Left ventricle myocardium inferior (tissue), 1 donor: ENCODE results near the gene OR1M1. TPM values are rescaled to one million over a fixed set of nuclear protein-coding genes. Genes with fewer than 3 reads are reported as not detected.

ENCODE experiments used
- DNase-seq: peaks from one replicate; pipeline ENCODE4 v3.0.0-alpha.2; 2020
- H3K27ac ChIP-seq: fragments of 200-600 bp; replicated peaks from 2 replicates; pipeline ENCODE4 v1.8.0; 2021
- H3K27me3 ChIP-seq: fragments of 200-600 bp; 2 replicates; pipeline ENCODE4 v1.8.0; 2021; ENCODE audit warnings: low read depth
- H3K36me3 ChIP-seq: fragments of 200-600 bp; 2 replicates; pipeline ENCODE4 v1.8.0; 2021
- H3K4me1 ChIP-seq: fragments of 200-600 bp; 2 replicates; pipeline ENCODE4 v1.8.0; 2021
- H3K4me3 ChIP-seq: fragments of 200-600 bp; 2 replicates; pipeline ENCODE4 v1.8.0; 2021; ENCODE audit warnings: mild to moderate bottlenecking, moderate library complexity
- H3K9me3 ChIP-seq: fragments of 200-600 bp; replicated peaks from 2 replicates; pipeline ENCODE4 v1.8.0; 2021
- intact Hi-C: fragments of 100-400 bp; cut with micrococcal nuclease; formaldehyde crosslinking; loops from one replicate; pipeline ENCODE4 v1.11.0; 2022
- total RNA-seq: library from RNA; stranded (reverse); fragmentation: NEBNext Ultra II Directional; extraction: Animal tissue kit (Norgen Biotek cat#: 25700); gene quantifications from one replicate; pipeline ENCODE4 v1.2.1, GENCODE V29; 2021
- TF ChIP-seq, protein P1 (sequence below): fragments of 200-600 bp; IDR thresholded peaks from 2 replicates; pipeline ENCODE4 v1.8.0; 2021; ENCODE audit warnings: antibody characterized with exemption, mild to moderate bottlenecking, borderline replicate concordance
- donor health status: DM: no; HTN: yes; CAD: no; lungs with severe emphysema.

The OR1M1 gene
- total RNA-seq, 1 donor from 2014 or later = not detected

DNA sequence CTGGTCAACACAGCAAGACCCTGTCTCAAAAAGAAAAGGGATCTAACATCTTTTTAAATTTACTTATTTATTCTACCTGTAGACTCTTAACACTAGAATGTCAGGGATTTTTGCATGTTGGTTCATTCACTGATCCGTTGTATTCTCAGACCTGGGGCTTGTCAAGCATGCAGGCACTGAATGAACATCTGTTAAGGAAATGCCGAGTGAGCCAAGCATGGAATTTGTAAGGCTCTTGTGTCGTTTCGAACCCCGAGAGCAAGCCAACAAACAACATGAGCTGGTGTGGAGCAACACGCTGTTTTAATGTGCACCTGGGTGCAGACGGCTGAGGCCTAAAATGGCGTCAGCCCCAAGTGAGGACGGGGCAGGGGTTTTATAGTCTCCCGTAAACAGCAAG, 10.0 kb upstream of the OR1M1 start:
- intact Hi-C loops = loop anchor here (5.0 kb wide), 1 partner anchor 420 kb away; no protein-coding TSS in a partner anchor
- no peak overlapping the region for H3K27ac ChIP-seq
- TF ChIP-seq, protein P1, sequence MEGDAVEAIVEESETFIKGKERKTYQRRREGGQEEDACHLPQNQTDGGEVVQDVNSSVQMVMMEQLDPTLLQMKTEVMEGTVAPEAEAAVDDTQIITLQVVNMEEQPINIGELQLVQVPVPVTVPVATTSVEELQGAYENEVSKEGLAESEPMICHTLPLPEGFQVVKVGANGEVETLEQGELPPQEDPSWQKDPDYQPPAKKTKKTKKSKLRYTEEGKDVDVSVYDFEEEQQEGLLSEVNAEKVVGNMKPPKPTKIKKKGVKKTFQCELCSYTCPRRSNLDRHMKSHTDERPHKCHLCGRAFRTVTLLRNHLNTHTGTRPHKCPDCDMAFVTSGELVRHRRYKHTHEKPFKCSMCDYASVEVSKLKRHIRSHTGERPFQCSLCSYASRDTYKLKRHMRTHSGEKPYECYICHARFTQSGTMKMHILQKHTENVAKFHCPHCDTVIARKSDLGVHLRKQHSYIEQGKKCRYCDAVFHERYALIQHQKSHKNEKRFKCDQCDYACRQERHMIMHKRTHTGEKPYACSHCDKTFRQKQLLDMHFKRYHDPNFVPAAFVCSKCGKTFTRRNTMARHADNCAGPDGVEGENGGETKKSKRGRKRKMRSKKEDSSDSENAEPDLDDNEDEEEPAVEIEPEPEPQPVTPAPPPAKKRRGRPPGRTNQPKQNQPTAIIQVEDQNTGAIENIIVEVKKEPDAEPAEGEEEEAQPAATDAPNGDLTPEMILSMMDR = no peak

DNA sequence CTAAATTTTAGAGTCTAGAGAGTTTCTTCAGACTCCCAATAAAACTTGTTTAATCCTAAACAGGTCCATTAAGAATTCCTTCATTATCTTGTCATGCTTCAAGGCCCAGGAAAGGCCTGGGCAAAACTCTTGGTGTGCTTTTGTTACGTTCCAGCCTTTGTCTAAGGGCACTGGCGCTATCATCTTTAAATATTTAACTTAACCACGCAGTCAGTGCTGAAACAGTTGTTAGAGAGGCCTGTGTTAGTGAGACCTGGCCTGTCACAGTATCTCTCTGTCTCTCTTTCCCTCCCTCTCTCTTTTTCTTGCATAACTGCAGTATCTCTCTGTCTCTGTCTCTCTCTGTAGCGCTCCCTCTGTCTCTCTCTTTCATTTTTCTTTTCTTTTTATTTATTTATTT, 8.2 kb upstream of the OR1M1 start:
- no peak overlapping the region for H3K27ac ChIP-seq
- H3K4me1 ChIP-seq = peaks cover 10% of the 10 kb centered on the region
- TF ChIP-seq, protein P1 = no peak
- intact Hi-C loops = loop anchor here (5.0 kb wide), 1 partner anchor 421 kb away; no protein-coding TSS in a partner anchor
- H3K4me3 ChIP-seq = no peak overlapping the region
- DNase-seq = no peak
- no peaks in the 10 kb centered on the region for H3K9me3 ChIP-seq
- H3K36me3 ChIP-seq = no peaks in the 10 kb centered on the region
- peaks cover 17% of the 10 kb centered on the region for H3K27me3 ChIP-seq

More for the DNA sequence above, 10.0 kb upstream of the OR1M1 start:
- Histone ChIP-seq H3K9me3 (no peaks in the 10 kb centered on the region), H3K4me3 (no peak overlapping the region), H3K4me1 (peaks cover 10% of the 10 kb centered on the region), H3K27me3 (peaks cover 7% of the 10 kb centered on the region), H3K36me3 (no peaks in the 10 kb centered on the region)
- no peak for DNase-seq

DNA sequence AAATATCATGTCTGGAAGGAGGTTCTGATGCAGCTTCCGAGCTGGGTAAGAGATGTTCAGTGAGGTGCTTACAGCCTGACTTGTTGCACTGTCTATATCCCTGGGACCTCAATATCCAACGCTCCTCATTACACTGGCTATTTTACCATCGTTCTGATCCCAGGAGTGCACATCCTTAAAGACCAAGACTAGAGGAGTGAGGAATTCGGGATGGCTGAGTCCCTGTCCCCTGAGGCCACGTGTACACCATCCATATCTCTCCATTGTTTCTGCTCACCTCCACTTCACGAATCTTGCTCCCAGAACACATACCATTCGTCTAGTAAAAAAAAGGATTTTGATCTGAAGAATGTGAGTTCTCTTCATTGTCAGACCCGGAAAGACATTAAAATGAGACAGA, 20.5 kb downstream of the OR1M1 start, which contains the start of gene OR7G2:
Gene OR7G2, minus strand, starts transcription at position 101 of the 400 bp plus-strand sequence. CDS start 4,232 bp downstream, outside the sequence.
- Histone ChIP-seq H3K36me3 (no peaks in the 10 kb centered on the region), H3K4me1 (no peaks in the 10 kb centered on the region), H3K4me3 (no peak within 1 kb of the TSS), H3K27ac (no peak within 1 kb of the TSS), H3K9me3 (no peaks in the 10 kb centered on the region), H3K27me3 (peaks cover 97% of the 10 kb centered on the region)
- TF ChIP-seq, protein P1 = no peak
- intact Hi-C loops = no loop called here
- DNase-seq = no peak

DNA sequence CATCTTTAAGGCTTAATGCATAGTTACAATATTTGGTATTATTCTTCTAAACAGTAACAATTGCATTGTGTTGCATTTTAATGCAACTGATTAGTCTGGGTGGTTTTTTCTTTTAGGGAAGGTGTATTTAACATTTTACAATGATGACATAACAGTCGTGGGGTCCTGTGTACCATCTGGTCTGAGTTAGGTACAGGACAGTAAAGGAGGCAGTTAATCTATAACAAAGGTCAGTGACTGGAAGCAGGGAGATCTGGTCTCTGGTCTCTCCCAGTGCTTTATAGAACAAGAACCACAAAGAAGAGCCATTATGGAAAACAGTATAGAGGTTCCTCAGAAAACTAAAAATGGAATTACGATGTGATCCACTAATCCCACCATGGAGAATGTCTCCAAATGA, 23.1 kb downstream of the OR1M1 start:
- intact Hi-C loops = no loop called here
- H3K9me3 ChIP-seq = no peaks in the 10 kb centered on the region

DNA sequence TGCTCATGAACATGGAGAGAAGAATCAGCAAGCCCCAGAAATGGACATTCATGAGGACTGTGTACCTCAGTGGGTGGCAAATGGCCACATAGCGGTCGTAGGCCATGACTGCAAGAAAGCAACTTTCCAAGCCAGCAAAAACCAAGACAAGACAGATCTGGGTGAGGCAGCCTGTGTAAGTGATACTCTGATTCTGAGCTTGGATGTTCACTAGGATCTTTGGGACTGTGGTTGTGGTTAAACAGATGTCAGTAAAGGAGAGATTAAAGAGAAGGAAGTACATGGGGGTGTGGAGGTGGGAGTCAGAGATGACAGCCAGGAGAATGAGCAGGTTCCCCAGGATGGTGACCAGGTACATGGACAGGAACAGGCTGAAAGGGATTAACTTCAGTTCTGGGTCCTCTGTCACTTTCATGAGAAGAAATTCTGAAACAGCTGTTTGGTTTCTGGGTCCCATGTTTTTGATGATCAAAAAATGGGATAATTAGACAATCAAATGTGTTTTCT, 28.5 kb downstream of the OR1M1 start, which contains the start of gene OR7G1:
Gene OR7G1, minus strand, starts transcription at position 457 of the 507 bp plus-strand sequence. Its CDS starts 0 bp downstream, at position 457.
- H3K4me3 ChIP-seq = no peak within 1 kb of the TSS
- H3K27ac ChIP-seq = no peak within 1 kb of the TSS
- no peaks in the 10 kb centered on the region for H3K36me3 ChIP-seq
- peaks cover 93% of the 10 kb centered on the region for H3K27me3 ChIP-seq
- TF ChIP-seq, protein P1 = no peak
- intact Hi-C loops = no loop called here
- DNase-seq = no peak
- no peaks in the 10 kb centered on the region for H3K4me1 ChIP-seq
- H3K9me3 ChIP-seq = peaks cover 3% of the 10 kb centered on the region

More for the DNA sequence above, 23.1 kb downstream of the OR1M1 start:
- TF ChIP-seq, protein P1 = no peak
- no peak for DNase-seq
- Histone ChIP-seq H3K4me1 (no peaks in the 10 kb centered on the region), H3K27me3 (peaks cover 97% of the 10 kb centered on the region), H3K36me3 (no peaks in the 10 kb centered on the region), H3K27ac (no peak overlapping the region), H3K4me3 (no peak overlapping the region)
